ENCODE data around the gene MED14. TPM values are rescaled to one million over a fixed set of nuclear protein-coding genes. Genes with fewer than 3 reads are reported as not detected.
"Not testable (repeated sequence)": the region's sequence is repeated elsewhere in the genome, so short reads cannot be mapped to it uniquely, and the experiment has no call there.

The MED14 gene
- polyA plus RNA-seq, 4 donors = 36.9 to 62.2 (median 50.1) TPM

GRCh38 chrX:40732499-40732898 is 2.8 kb downstream of the MED14 start:
- not testable (repeated sequence) for DNase-seq (ENCODE audit: low read depth in 4 of 4, low spot score in 2 of 4)

DNA sequence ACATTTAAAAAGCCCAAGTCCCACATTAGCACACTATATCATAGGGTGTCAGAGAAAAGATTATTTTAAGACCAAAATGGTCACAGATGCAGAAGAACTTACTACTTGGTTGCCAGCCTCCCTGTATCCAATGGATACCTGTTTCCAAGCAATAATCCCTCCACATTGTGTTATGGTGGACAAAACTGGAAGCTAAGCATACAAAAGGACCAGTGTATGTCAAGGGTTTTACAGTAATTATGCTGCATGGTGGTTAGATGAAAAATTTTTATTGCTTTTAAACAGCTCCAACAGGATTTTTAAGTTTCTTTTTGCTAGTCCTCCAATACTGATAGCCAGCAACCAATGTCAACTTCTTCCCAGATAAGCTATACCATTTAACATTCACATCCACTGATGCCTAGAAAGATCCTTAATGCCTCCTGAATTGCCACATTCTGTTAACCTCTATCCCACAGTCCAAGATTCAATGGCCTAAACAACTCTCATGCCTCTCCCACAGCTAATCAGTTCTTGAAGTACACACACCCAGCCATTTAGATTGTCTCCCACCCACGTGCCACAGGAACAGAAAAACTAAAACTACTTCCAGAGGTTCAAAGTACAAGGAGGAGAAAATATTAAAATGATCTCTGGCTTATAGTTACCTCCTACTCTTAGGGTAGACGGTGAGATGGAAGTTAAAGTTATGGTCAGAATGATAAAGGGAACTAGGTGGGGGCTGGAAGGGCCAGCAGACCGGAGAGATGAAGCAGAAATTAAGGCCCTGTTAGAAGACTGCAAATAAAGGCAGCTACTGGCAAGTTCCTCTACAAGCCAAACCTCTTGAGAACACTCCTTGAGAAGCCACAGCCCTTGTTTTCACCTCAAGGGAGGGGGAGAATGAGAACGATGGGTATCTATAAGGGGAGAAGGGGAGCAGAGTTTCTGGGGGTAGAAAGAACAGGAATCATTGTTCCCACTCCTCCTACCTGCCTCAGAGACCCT is 5.5 kb downstream of the MED14 start:
- DNase-seq (ENCODE audit: low read depth in 4 of 4, low spot score in 2 of 4) = no peak

DNA sequence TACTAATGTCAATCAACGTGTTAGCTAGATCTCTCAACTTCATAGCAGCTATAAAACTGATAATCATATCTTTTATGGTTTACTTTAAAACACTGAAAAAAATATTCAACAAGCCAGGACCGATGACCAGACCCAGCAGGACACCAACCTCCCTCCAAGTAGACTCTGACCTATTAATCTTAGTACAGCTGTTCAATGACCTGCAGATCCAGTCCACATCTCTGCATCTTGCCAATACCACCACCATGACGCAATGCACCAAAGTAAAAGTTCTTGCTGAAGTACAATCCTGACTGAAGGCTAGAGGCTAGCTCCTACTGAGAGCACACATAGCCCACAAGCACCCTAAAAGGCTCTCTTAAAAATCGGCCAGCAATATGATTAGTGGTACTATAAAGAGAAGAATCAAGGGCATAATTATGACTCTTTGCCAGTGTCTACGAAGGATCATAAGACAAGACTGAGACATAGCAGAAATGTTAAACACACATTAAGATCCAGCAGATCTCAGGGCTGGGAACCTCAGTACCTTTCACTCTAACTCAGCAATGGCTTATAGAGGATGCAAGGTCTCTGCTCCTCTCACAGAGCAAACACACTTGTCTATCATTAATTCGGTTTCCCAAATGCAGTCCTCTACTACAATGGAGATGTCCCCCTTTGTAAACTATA is 7.6 kb downstream of the MED14 start:
- no peak for DNase-seq (ENCODE audit: low read depth in 4 of 4, low spot score in 2 of 4)

DNA sequence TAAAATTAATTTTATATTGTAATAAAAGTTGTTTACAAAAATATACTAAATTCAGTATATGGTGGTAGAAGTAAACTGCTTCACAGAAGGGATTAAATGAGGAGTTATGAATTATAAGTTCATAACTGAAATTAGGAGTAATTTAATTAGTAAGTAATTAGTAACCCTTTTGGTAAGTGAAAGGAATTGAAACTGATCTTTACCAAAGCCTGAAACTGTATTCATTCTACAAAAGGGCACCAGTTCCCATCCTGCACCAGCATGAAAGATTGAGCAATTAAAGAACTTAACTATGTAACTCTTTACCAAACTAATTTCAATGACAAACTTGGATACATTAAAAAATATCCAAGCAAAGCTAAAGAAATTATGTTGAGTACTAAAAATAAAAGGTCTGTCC is 8.2 kb downstream of the MED14 start:
- DNase-seq (ENCODE audit: low read depth in 4 of 4, low spot score in 2 of 4) = no peak

DNA sequence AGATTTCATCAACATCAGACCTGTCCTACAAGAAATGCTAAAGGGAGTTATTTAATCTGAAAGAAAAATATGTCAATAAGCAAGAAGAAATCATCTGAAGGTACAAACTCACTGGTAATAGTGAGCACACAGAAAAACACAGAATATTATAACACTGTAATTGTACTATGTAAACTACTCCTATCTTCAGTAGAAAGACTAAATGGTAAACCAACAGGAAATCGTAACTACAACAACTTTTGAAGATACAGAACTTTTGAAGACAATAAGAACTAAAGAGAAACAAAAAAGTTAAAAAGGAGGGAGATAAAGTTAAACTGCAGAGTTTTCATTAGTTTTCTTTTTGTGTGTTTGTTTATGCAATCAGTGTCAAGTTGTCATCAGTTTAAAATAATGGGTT is 12.4 kb downstream of the MED14 start:
- no peak for DNase-seq (ENCODE audit: low read depth in 4 of 4, low spot score in 2 of 4)

DNA sequence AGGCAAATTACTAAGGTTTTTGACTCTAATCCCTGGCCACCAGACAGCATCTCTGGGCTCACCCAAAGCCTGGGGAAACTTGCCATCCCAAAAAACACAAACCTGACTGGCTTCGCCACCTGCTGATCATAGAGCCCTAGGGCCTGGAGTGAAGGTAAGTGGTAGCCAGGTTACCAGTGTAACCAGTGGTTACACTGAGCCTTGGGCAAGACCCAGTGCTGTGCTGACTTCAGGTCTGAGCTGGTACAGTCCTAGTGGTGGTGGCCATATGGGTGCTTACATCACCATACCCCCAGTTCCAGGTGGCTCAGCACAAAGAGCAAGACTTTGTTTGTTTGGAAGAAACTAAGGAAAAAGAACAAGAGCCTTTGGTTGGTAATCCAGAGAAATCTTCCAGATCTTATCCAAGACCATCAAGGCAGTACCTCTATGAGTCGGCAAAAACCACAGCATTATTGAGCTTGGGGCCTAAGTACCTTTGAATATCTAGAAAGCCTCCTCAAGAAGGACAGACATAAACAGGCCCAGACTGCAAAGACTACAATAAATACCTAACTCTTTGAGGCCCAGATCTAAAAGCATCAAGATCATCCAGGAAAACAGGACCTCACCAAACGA is 13.7 kb downstream of the MED14 start:
- no peak for DNase-seq (ENCODE audit: low read depth in 4 of 4, low spot score in 2 of 4)

- no peak for DNase-seq (ENCODE audit: low read depth in 4 of 4, low spot score in 2 of 4)
Observed at GRCh38 chrX:40720792-40721191, 14.6 kb downstream of the MED14 start.

DNA sequence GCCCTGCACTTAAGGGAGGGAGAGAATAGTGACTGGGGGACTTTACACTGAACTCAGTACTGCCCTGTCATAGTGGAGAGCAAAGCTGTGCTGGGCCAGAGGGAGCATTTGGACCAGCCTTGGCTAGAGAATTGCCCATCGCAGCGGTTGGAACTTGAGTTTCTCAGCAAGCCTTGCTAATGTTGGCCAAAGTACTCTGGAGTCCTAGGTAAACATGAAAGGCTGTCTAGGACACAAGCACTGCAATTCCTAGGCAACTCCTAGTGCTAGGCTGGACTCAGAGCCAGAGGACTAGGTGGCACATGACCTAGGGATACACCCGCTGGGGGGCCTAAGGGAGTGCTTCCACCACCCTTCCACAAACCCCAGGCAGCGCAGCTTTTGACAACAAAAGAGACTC is 15.0 kb downstream of the MED14 start:
- DNase-seq (ENCODE audit: low read depth in 4 of 4, low spot score in 2 of 4) = no peak

GRCh38 chrX:40719731-40720130 is 15.6 kb downstream of the MED14 start:
- DNase-seq (ENCODE audit: low read depth in 4 of 4, low spot score in 2 of 4) = no peak

DNA sequence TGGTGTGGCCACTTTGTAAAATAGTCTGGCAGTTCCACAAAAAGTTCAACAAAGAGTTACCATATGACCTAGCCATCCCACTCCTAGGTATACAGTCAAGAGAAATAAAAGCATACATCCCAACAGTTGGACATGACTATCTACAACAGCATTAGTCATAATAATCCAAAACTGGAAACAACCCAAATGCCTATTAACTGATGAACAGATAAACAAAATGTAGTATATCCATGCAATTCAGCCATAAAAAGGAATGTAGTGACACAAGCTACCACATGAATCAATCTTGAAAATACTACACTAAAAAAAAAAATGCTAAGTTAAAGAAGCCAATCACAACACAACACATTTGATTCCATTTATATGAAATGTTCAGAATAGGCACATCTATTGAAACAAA is 16.1 kb downstream of the MED14 start:
- no peak for DNase-seq (ENCODE audit: low read depth in 4 of 4, low spot score in 2 of 4)

DNA sequence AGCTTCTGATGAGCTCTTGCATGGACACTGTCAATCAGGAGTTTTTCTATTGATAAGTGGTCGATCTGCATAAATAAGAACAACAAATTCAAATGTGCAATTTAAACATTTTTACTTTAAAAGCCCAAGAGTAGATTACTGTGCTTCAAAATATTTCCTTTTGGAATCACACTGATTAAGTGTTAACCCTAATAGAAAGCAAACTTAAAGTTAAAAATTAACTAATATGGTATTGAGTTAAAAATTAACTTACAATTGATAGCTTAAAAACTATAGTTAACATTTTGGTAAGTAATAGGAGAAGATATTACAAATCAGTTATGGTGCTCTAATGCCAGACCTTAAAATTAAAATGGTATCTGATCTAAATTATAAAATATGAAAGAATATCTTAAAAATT is 25.9 kb downstream of the MED14 start:
- DNase-seq (ENCODE audit: low read depth in 4 of 4, low spot score in 2 of 4) = no peak

GRCh38 chrX:40705658-40706312 is 29.6 kb downstream of the MED14 start:
- no peak for DNase-seq (ENCODE audit: low read depth in 4 of 4, low spot score in 2 of 4)

DNA sequence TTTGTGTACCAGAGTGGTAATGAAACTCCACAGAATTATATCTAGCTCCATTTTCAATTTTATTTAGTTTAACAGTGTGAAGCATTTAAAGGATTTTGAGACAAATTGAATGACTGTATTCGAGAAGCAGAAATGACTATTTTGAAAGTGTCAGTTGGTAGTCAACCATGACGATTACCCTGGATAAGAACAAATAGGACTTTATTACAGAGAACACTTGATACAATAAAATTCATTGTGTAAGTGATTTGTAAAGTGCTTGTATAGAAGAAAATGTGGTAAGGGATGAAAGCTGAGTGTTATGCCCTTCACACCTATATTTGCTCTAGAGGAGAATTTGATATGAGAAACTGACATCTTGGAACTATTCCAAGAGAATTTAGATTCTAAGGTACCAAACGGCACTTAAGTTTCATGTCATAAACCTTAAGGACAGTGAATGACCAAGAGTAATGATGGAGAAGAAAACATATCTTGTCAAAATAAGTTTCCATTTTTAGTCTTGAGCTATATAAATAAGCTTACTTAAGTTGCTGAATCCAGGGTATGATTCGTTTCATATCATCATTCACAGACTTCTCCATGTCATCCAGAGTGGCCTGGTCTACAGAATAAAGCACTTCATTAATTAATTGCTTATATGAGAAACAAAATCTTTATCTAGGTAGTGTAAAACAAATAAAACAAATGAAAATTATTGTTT is 34.6 kb downstream of the MED14 start:
- DNase-seq (ENCODE audit: low read depth in 4 of 4, low spot score in 2 of 4) = no peak

DNA sequence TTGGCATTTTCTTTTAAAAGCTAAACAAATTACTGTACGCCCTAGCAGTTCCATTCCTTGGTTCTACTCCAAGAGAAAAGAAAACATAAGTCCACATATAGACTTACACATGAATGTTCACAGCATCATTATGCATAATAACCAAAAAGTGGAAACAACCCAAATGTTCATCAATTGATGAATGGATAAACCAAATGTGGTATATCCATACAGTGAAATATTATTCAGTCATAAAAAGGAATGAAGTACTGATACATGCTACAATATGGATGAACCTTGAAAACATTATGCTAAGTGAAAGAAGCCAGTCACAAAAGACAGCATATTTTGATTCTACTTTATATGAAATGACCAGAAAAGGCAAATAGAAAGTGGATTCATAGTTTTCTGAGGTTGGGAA is 36.5 kb downstream of the MED14 start:
- DNase-seq (ENCODE audit: low read depth in 4 of 4, low spot score in 2 of 4) = no peak

DNA sequence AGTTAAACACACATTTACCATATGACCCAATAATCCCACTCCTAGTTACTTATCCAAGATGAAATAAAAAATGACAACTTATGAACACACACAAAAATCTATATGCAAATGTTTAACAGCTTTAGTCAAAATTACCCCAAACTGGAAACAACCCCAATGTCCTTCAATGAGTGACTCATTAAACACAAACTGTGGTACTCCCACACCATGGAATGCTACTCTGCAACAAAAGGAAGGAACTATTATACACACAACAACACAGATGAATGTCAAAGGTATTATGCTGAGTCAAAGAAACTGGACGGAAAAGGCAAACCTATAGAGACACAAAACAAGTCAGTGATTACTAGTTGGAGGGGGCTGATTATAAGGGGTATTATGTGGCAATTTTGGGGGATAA is 40.5 kb downstream of the MED14 start:
- DNase-seq (ENCODE audit: low read depth in 4 of 4, low spot score in 2 of 4) = no peak

DNA sequence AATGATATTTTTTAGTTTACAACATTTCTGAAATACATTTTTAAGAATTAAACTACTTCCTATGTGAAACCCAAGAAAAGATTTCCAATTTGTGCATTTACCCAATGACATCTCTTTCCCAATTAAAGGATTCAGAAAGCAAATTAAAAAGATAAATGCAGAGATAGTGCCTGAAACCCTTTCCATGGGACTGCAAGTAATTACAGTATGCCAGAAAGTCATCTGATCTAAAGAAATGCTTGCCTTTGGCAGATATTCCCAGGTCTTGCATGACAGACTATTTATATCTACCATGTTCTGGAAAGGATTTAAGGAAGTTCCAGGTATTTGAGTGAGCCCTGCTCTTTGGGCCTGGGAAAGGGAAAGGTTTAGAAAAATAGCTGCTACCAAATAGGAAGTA is 46.4 kb downstream of the MED14 start:
- DNase-seq (ENCODE audit: low read depth in 4 of 4, low spot score in 2 of 4) = no peak

GRCh38 chrX:40687169-40687568 is 48.2 kb downstream of the MED14 start:
- no peak for DNase-seq (ENCODE audit: low read depth in 4 of 4, low spot score in 2 of 4)

DNA sequence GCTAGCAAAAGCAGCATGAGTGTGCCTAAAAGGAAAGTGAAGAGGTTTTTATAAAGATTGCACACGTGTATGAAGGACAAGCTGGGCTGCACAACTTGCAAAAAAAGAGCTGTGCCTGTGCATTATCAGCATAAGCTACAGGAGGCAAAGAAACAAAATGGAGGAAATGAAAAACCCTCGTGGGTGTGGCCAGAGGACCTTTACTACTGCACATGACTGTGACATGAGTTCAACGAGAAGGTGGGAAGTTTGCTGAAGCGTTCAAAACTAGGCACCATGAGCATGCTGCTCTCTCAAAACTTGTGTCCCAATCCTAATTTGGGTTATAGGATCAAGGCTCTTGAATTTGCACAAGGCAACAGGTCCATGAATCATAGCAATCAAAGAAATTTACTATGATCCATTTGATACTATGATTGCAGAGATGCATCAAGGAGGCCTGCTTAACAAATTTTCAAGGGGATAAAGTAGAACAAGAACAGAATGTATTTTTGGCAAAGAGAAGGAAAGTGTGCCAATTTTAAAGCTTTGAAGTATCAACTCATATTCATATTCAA is 49.9 kb downstream of the MED14 start:
- no peak for DNase-seq (ENCODE audit: low read depth in 4 of 4, low spot score in 2 of 4)

DNA sequence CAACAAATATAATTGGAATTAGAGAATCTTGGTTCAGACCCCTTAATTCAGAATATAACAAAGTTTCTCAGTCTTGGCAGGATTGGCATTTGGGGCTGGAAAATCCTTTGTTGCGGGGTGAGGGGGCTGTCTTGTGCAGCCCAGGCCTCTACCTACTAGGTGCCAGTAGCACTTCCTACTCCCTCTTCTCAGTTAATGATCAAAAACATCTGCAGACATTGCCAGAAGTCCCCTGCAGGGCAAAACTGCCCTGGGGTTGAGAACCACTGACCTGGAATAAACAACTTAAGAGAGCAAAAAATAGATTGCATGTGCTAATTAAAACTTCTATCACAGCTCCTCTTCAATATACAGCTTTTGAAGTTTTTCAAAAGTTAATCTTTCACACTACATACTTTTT is 51.2 kb downstream of the MED14 start:
- DNase-seq (ENCODE audit: low read depth in 4 of 4, low spot score in 2 of 4) = no peak

- no peak for DNase-seq (ENCODE audit: low read depth in 4 of 4, low spot score in 2 of 4)
Observed at GRCh38 chrX:40683245-40683644, 52.1 kb downstream of the MED14 start.
